ENCODE data around the gene VAMP7.

GRCh38 chrX:155956649-155957048 lies 75.5 kb downstream of the VAMP7 start:
- TF ChIP-seq POLR2A (IDR thresholded peaks at IDR 0.05; ENCODE audit: low read length) (no peak), GATA1 (IDR thresholded peaks at IDR 0.05; ENCODE audit: low read depth, low read length) (no peak)
